Stimulated activated CD8-positive, alpha-beta memory T cell treated with anti-CD3 and anti-CD28 coated beads, Interleukin-4, amount 100 ng/mL, for 24 hours (primary cell): ENCODE data around the gene MYO1B.

Source experiments
- DNase-seq: peaks from one replicate; pipeline ENCODE4 v3.0.0-alpha.2; 2020; ENCODE audit warnings: low read depth

MYO1B gene

GRCh38 chr2:191360918-191361317, 115.7 kb downstream of the MYO1B start:
- DNase-seq = no peak

GRCh38 chr2:191362841-191363240, 117.6 kb downstream of the MYO1B start:
- no peak for DNase-seq

GRCh38 chr2:191363267-191363666, 118.1 kb downstream of the MYO1B start:
- DNase-seq = no peak

GRCh38 chr2:191365089-191365488, 119.9 kb downstream of the MYO1B start:
- no peak for DNase-seq

GRCh38 chr2:191366199-191366598, 121.0 kb downstream of the MYO1B start:
- DNase-seq = no peak

GRCh38 chr2:191369034-191369433, 123.8 kb downstream of the MYO1B start:
- no peak for DNase-seq

GRCh38 chr2:191374366-191374765, 129.2 kb downstream of the MYO1B start:
- no peak for DNase-seq

GRCh38 chr2:191374939-191375338, 129.7 kb downstream of the MYO1B start:
- DNase-seq = no peak

GRCh38 chr2:191376981-191377629, 131.9 kb downstream of the MYO1B start:
- DNase-seq = no peak

- DNase-seq = no peak
These were observed 134.2 kb downstream of the MYO1B start for GRCh38 chr2:191379375-191379774.

GRCh38 chr2:191382801-191383200, 137.6 kb downstream of the MYO1B start:
- DNase-seq = no peak

GRCh38 chr2:191383486-191383885, 138.3 kb downstream of the MYO1B start:
- no peak for DNase-seq

- DNase-seq = no peak
These were observed 139.6 kb downstream of the MYO1B start for GRCh38 chr2:191384829-191385228.

GRCh38 chr2:191385416-191386160, 140.4 kb downstream of the MYO1B start:
- no peak for DNase-seq

- no peak for DNase-seq
These were observed 141.8 kb downstream of the MYO1B start for GRCh38 chr2:191386938-191387536.

- DNase-seq = no peak
These were observed 144.1 kb downstream of the MYO1B start for GRCh38 chr2:191389288-191389687.

GRCh38 chr2:191391171-191391570, 146.0 kb downstream of the MYO1B start:
- DNase-seq = no peak

GRCh38 chr2:191394043-191394442, 148.8 kb downstream of the MYO1B start:
- no peak for DNase-seq

GRCh38 chr2:191396794-191397193, 151.6 kb downstream of the MYO1B start:
- no peak for DNase-seq

GRCh38 chr2:191399601-191400000, 154.4 kb downstream of the MYO1B start:
- no peak for DNase-seq

GRCh38 chr2:191401287-191401686, 156.1 kb downstream of the MYO1B start:
- DNase-seq = no peak

GRCh38 chr2:191402966-191403565, 157.9 kb downstream of the MYO1B start:
- no peak for DNase-seq

- DNase-seq = no peak
These were observed 159.4 kb downstream of the MYO1B start for GRCh38 chr2:191404568-191404991.
